Fibroblast of skin of left biceps (primary cell): Measurements from ENCODE around the gene RNASET2.
"Not testable (repeated sequence)": the region's sequence is repeated elsewhere in the genome, so short reads cannot be mapped to it uniquely, and the experiment has no call there.

Source experiments
- DNase-seq, 2 experiments: peaks; one replicate each; pipeline ENCODE4 v3.0.0-alpha.2; 2013; ENCODE audit warnings: low read depth in 2 of 2

The RNASET2 gene

DNA sequence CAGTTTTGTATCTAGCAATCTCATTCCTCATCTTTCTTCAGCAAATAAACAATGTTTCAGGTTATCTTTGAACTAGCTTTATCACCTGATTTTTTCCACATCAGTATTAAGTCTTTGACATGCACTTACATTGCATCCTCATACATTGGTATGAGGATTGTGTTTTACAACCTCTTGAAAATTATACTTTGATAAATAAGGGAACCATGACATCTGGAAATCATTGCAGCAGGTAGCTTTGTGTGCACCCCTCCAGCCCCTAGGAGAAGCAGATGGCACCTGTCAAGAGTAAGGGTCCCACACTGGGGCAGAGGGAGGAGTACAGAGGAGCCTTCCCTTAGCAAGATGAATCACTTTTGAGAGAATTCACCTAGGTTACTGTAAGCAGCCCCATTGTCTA lies 13.7 kb upstream of the RNASET2 start:
- no peak for DNase-seq

- no peak for DNase-seq
Observed at GRCh38 chr6:166969390-166970002, 13.1 kb upstream of the RNASET2 start.

GRCh38 chr6:166966268-166966667 lies 9.9 kb upstream of the RNASET2 start:
- DNase-seq = no peak

GRCh38 chr6:166960609-166960978 lies 4.2 kb upstream of the RNASET2 start:
- DNase-seq = no peak

DNA sequence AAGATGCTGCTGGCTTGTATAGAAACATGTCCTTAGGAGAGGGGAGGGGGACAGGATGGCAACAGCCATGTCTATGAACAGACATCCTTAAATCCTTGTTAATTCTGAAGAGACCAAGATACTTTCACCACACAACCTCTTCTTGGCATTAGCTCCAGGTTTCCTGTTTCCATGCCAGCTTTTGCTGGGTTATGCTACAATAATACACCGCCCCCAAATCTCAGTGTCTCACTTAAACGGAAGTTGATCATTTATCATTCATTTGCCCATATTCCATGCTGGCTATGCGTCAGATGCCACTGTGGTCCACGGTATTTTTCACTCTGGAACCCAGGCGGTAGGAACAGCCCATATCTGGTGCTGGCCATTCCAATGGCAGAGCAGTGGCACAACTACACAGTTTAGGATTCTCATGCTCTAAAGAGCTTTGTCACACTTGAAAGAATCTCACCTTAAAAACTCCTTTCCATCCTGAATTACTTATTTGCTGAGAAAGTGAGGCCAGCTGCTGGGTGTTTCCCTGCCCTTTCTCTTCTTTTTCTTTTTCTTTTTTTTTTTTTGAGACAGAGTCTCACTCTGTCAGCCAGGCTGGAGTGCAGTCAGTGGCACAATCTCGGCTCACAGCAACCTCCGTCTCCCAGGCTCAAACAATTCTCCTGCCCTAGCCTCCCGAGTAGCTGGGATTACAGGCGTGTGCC lies 3.7 kb upstream of the RNASET2 start:
- DNase-seq = no peak

GRCh38 chr6:166958926-166959861 lies 2.8 kb upstream of the RNASET2 start:
- DNase-seq = no peak

- DNase-seq = no peak
Observed at GRCh38 chr6:166957805-166958076, 1.4 kb upstream of the RNASET2 start.

DNA sequence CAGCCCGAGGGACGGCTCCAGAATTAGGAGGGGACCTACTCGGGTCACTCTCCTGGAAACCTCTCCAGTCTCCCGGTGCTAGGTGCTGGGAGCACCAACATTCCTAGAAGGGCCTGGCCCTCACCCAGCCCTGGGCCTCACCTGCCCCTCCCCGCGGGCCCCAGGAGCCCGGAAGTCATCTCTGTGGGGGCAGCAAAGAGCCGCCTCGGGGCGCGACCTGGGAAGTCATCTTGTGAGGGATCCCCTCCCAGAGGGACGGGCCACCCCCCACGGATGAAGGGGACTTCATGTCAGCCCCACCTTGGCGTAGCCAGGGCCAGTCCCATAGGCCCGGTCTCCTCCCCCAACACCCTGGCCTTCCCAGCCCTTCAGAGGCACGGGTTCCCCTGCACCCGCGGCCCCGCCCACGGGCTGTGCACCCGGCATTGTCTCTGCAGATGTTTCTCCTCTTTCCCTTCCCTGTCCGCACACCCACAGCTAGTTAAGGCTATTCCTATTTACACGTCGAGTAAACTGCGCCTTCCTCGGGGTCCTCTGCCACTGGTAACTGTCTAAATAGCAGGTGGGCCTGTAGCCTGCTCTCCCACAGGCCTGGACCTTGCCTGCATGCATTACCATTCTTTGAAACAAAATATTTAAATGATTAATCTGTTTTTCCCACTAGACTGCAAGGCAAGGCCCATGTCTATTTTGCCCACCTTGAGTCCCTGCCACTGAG lies 896 bp upstream of the RNASET2 start:
- DNase-seq = no peak

- DNase-seq = no peak
Observed at GRCh38 chr6:166955865-166956443, 396 bp downstream of the RNASET2 start.

- DNase-seq = no peak
Observed at GRCh38 chr6:166955121-166955864, 1.1 kb downstream of the RNASET2 start.

DNA sequence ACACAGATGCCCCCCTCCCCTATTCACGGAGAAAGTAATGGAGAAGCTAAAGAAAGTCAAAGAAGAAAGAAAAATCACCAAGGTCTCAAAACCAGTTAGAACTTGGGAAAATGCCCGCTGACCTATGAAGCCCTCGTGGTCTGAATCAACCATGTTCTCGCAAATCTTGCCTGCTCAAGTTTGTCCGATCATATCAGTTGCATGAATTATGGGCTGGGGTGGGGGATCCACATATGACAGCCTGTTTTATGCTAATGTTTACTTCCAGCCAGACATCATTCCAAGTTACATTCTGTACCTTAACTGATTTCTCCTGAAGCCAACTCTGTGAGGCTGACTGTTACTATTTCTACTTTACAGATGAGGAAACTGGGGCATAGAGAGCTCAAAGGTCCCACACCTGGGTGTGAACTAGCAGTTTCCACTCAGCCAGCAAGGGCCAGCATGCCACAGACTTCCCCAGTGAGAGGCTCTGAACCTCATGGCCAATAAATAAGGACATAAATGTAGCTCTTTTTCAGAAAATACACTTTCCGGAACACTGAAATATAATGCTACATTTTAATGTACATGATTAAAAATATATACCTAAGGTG lies 2.1 kb downstream of the RNASET2 start:
- DNase-seq = no peak

DNA sequence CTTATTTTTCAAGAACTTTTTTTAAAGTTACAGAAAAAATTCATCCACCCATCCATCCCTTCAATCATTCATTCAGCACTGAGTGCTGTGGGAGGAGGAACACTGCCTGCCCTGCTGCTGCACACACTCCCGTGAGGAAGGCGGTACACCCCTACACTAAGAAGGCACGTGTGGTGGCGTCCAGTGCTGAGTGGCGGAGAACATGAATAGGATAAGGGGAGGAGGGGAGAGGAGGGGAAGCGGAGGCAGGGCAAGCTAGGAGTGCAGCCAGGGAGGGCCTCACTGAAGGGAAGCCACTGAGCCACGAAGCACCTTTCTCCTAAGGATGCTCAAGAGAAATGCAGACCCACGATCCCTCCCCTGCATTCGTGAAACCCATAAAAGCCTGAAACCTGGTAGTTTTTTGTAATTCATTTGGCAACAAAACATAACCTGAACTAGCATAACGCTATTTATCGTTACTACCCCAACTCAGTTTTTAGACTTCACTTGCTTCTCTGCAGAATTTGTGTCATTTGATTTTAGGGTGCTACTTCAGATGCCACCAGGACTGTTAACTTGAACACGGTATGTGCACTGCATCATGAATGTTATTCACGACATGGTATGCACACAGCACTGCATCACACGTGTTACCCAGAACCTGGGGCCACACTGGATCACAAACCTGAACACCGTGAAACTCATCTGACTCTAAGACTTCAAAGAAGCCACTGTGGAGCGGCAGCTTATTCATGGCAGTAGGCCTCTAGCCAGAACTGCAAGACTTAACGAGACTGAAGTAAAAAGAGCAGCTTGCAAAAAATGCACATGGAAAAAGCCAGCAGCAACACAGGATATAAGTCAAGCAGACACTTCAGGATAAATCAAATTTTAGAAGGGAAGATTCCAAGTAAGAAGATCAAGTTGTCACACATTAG lies 3.5 kb downstream of the RNASET2 start:
- no peak for DNase-seq

DNA sequence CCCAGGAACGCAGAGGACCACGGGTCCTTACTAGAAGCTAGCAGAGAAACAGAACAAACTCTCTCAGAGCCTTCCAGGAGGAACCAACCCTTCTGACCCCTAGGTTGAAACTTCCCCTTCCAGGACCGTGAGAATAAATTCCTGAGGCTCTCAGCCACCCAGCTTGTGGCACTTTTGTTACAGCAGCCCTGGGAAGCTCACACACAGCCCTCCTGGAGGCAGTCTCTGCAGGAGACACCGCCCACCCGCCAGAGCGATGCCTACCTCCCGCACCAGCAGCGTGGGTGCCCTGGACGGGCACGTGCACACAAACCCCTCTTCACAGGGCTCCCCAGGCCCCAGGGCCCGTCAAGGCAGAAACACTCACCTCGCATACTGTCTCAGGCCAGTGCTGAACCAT lies 4.2 kb downstream of the RNASET2 start:
- no peak for DNase-seq

DNA sequence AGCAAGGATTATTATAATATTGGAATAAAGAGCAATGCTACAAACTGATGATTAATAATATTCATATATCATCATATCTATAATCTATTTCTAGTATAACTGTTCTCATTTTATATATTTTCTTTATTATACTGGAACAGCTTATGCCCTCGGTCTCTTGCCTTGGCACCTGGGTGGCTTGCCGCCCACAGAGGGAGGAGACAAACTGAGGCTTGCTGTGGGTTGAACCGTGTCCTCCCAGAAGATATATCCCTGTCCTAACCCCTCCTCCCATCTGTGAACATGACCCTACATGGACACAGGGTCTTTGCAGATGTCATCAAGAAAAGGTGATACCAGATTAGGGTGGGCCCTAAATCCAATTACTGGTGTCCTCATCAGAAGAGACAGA lies 4.7 kb downstream of the RNASET2 start:
- DNase-seq = no peak

DNA sequence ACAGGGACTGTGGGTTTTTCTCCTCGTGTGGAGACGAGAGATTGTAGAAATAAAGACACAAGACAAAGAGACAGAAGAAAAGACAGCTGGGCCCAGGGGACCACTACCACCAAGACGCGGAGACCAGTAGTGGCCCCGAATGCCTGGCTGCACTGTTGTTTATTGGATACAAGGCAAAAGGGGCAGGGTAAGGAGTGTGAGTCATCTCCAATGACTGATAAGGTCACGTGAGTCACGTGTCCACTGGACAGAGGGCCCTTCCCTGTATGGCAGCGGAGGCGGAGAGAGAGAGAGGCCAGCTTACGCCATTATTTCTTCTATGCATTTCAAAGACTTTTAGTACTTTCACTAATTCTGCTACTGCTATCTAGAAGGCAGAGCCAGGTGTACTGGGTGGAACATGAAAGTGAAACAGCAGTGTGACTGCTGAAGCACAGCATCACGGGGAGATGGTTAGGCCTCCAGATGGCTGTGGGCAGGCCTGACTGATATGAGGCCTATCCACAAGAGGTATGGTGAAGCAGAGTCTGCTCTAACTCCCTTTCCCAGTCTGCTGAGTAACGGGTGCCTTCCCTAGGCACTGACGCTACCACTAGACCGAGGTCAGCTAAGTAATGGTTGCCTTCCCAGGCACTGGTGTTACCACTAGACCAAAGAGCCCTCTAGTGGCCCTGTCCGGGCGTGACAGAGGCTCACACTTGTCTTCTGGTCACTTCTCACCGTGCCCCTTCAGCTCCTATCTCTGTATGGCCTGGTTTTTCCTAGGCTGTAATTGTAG lies 5.3 kb downstream of the RNASET2 start:
- not testable (repeated sequence) for DNase-seq

GRCh38 chr6:166950443-166950821 lies 5.9 kb downstream of the RNASET2 start:
- no peak for DNase-seq

DNA sequence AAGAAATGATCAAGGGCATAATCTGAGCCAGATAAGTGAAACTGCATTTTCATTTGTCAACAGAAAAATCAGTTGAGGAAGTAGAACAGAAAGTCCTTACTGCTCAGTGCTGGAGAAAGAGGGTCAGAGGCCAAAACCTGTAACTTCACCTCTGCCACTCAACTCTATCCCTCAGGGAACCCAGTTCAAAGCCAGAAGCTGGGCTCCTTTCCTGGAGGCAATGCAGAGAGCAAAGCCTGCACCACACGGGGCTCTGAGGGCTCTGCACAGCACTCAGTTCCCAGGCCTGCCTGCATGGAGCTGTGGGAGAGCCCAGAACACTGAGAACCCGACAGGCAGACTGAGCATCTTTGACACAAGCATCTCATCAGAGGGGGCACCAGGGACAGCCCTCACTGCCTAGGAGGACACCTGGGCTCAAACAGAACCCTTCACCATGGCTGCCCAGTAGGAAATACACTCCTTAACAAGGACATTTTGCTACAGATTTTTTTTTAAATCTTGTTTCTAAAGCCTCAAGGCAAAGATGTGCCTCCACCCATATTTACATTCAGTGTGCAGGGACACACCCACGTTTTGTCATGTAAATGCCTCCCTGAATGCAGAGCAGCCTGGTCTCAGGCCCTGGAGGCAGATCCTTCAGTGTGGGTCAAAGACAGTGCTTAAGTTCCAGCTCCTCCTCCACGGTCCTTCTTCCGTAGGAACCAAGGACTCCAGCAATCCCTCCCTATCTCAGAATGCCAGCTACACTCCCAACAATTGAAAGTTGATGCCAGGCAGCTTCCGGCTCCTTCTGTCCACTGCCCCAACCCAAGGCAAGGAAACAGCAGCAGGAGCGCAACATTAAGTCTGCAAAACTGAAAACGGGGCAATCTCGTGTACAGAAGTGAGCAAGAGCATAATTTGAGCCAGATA lies 6.6 kb downstream of the RNASET2 start:
- DNase-seq = no peak

GRCh38 chr6:166948724-166949123 lies 7.6 kb downstream of the RNASET2 start:
- not testable (repeated sequence) for DNase-seq
